Mucosa of descending colon (tissue), 3 donors: ENCODE measurements around the gene SLC35A5. TPM values are rescaled to one million over a fixed set of nuclear protein-coding genes. Genes with fewer than 3 reads are reported as not detected.

Experiments
- ATAC-seq: fragments of 200-7000 bp; cut with Tn5 transposase; one replicate; pipeline ENCODE4 v1.9.1; 2020; ENCODE audit warnings: mild to moderate bottlenecking, moderate library complexity
- DNase-seq, 3 donors: peaks; one replicate each; pipeline ENCODE4 v3.0.0-alpha.2; 2020
- H3K36me3 ChIP-seq: fragments of 200-600 bp; one replicate; pipeline ENCODE4 v1.8.0; 2021; ENCODE audit warnings: low read depth, mild to moderate bottlenecking
- H3K4me1 ChIP-seq: fragments of 200-600 bp; one replicate; pipeline ENCODE4 v1.8.0; 2021; ENCODE audit warnings: low read depth, mild to moderate bottlenecking
- H3K4me3 ChIP-seq: fragments of 200-600 bp; one replicate; pipeline ENCODE4 v1.8.0; 2021; ENCODE audit warnings: mild to moderate bottlenecking
- H3K9me3 ChIP-seq: fragments of 200-600 bp; one replicate; pipeline ENCODE4 v1.8.0; 2021; ENCODE audit warnings: mild to moderate bottlenecking
- CTCF ChIP-seq: fragments of 200-600 bp; IDR thresholded peaks from one replicate; pipeline ENCODE4 v1.8.0; 2022; ENCODE audit warnings: antibody characterized with exemption, mild to moderate bottlenecking
- intact Hi-C, 2 donors: fragments of 100-400 bp; cut with DNase I in 1 of 2; cut with micrococcal nuclease in 1 of 2; formaldehyde crosslinking; loops; one replicate each; pipeline versions ENCODE4 v1.11.0 to v1.11.1; 2022; cut with DNase I, micrococcal nuclease
- total RNA-seq, 3 donors: library from RNA; stranded (reverse); fragmentation: NEBNext Ultra II Directional in 2 of 3; extraction: Animal tissue kit (Norgen Biotek cat#: 25700) in 2 of 3; gene quantifications; one replicate each; pipeline versions ENCODE4 v1.2.1 to v1.2.4, GENCODE V29; 2021 to 2023
- donor health status: DM: no; HTN: no; CAD: no; lungs with moderate emphysema.
- donor health status: DM: no; HTN: no; CAD: no.
- donor health status: DM: no; HTN: yes; CAD: no.

The SLC35A5 gene
- total RNA-seq, 3 donors from 2014 or later = 34.9 to 39.4 (median 36.3) TPM

- no peaks in the 10 kb centered on the region for H3K9me3 ChIP-seq
- intact Hi-C loops = no loop called here
- no peak for ATAC-seq
Observed at GRCh38 chr3:112530573-112530972, 31.3 kb upstream of the SLC35A5 start.

DNA sequence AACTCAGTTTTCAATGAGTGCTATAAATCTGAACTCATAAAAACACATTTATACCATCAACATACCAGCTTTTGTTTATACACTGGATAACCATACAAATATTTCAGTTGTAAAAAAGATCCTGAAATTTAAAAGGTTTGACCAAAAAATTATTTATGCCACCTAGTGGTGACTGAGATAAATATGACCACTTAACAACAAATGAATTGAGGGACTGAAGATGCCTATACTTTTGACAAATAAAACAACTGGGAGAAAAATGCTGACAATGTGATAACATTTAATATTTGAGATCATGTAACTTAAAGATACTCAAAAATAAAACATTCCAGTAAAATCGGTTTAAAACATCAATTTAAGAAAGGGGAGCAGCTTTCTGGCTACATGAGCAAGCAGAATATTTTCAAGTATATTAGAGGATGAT, 30.5 kb upstream of the SLC35A5 start:
- H3K36me3 ChIP-seq = no peaks in the 10 kb centered on the region
- intact Hi-C loops = no loop called here
- H3K4me3 ChIP-seq = no peak overlapping the region
- H3K4me1 ChIP-seq = no peaks in the 10 kb centered on the region
- H3K9me3 ChIP-seq = no peaks in the 10 kb centered on the region
- no peak for TF ChIP-seq CTCF
- ATAC-seq = no peak
- DNase-seq = no peak

More at GRCh38 chr3:112530573-112530972, 31.3 kb upstream of the SLC35A5 start:
- no peak for DNase-seq
- H3K36me3 ChIP-seq = no peaks in the 10 kb centered on the region
- H3K4me3 ChIP-seq = no peak overlapping the region
- no peaks in the 10 kb centered on the region for H3K4me1 ChIP-seq
- TF ChIP-seq CTCF = no peak

DNA sequence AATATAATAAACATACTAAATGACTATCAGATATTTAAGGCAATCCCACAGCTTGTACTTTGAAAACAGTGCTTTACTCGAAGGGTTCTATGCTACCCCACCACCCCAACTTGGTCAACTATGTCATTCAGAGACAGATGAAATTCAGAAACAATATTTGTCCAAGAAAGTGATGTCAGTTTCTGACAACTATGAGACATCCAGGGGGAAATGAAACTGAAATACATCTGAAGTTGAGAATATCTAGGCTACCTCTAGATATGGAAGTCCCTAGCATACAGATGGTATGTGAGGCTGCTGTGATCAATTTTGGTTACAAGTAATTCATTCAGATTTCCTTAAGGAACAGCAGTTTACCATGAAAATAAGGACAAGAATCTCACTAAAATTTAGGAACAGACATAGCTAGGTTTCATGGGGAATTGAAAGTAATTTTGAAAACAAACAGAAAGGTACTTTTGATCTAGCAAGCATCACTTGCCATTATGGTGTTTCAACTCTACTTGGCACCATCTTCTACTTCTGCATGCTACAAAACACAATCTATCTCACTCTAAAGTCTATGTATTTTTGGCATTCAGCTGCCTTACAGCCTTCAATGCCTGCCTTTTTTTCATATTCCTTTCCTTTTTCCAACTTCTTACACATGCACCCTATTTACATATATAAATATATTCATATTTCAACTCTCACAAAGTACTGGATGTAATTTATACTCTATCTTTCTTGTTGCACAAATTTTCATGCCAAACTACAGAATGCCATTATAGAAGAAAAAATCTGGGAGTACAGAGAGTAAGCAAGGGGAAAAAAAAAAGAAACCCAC, 21.8 kb upstream of the SLC35A5 start:
- intact Hi-C loops = no loop called here
- H3K4me1 ChIP-seq = no peaks in the 10 kb centered on the region
- H3K9me3 ChIP-seq = no peaks in the 10 kb centered on the region
- H3K4me3 ChIP-seq = no peak overlapping the region
- no peaks in the 10 kb centered on the region for H3K36me3 ChIP-seq
- TF ChIP-seq CTCF = no peak
- DNase-seq (no peak), ATAC-seq (no peak)

- Histone ChIP-seq H3K9me3 (no peaks in the 10 kb centered on the region), H3K4me3 (no peak overlapping the region), H3K36me3 (no peaks in the 10 kb centered on the region), H3K4me1 (no peaks in the 10 kb centered on the region)
- intact Hi-C loops = no loop called here
- no peak for TF ChIP-seq CTCF
- DNase-seq (no peak), ATAC-seq (no peak)
Observed at GRCh38 chr3:112546216-112546759, 15.6 kb upstream of the SLC35A5 start.

GRCh38 chr3:112550859-112551258, 11.0 kb upstream of the SLC35A5 start:
- ATAC-seq (peak; percentile 21), DNase-seq (no peak)
- TF ChIP-seq CTCF = no peak
- Histone ChIP-seq H3K36me3 (no peaks in the 10 kb centered on the region), H3K4me3 (no peak overlapping the region), H3K4me1 (peaks cover 7% of the 10 kb centered on the region), H3K9me3 (no peaks in the 10 kb centered on the region)
- intact Hi-C loops = no loop called here
